GM23248 (cell line): ENCODE results near the gene NEURL4. TPM values are rescaled to one million over a fixed set of nuclear protein-coding genes. Genes with fewer than 3 reads are reported as not detected.

Experiments used
- DNase-seq: peaks from one replicate; pipeline ENCODE4 v3.0.0-alpha.2; 2015
- H2AFZ ChIP-seq: fragments of 200-600 bp; sonication (generic); 2 replicates; pipeline ENCODE4 v1.6.1; 2016; ENCODE audit warnings: antibody characterized with exemption
- H3F3A ChIP-seq: fragments of 200-600 bp; sonication (generic); 2 replicates; pipeline ENCODE4 v1.6.1; 2016; ENCODE audit warnings: mild to moderate bottlenecking, antibody characterized with exemption, mixed run types; ENCODE audit not compliant: insufficient read depth
- H3K27ac ChIP-seq: fragments of 200-600 bp; sonication (generic); 2 replicates; pipeline ENCODE4 v1.5.1; 2016; ENCODE audit warnings: mild to moderate bottlenecking
- H3K27me3 ChIP-seq: fragments of 200-600 bp; sonication (generic); replicated peaks from 2 replicates; pipeline ENCODE4 v1.6.1; 2016; ENCODE audit warnings: mild to moderate bottlenecking; ENCODE audit not compliant: insufficient read depth
- H3K36me3 ChIP-seq: fragments of 200-600 bp; sonication (generic); 2 replicates; pipeline ENCODE4 v1.6.1; 2016; ENCODE audit warnings: low read depth, mild to moderate bottlenecking
- H3K4me1 ChIP-seq: fragments of 200-600 bp; sonication (generic); 2 replicates; pipeline ENCODE4 v1.6.1; 2016; ENCODE audit warnings: mild to moderate bottlenecking; ENCODE audit not compliant: insufficient read depth
- H3K4me2 ChIP-seq: fragments of 200-600 bp; sonication (generic); one replicate; pipeline ENCODE4 v1.6.1; 2016; ENCODE audit warnings: mild to moderate bottlenecking; ENCODE audit not compliant: unreplicated experiment
- H3K4me3 ChIP-seq: fragments of 200-600 bp; sonication (generic); 2 replicates; pipeline ENCODE4 v1.5.1; 2016; ENCODE audit warnings: mild to moderate bottlenecking
- H3K79me2 ChIP-seq: fragments of 200-600 bp; sonication (generic); 2 replicates; pipeline ENCODE4 v1.6.1; 2016; ENCODE audit warnings: mild to moderate bottlenecking; ENCODE audit not compliant: insufficient read depth
- H3K9ac ChIP-seq: fragments of 200-600 bp; sonication (generic); 2 replicates; pipeline ENCODE4 v1.6.1; 2016; ENCODE audit warnings: mild to moderate bottlenecking
- H3K9me2 ChIP-seq: fragments of 200-600 bp; sonication (generic); 2 replicates; pipeline ENCODE4 v1.6.1; 2016; ENCODE audit warnings: mixed run types, mild to moderate bottlenecking, moderate library complexity; ENCODE audit not compliant: insufficient read depth
- H3K9me3 ChIP-seq: fragments of 200-600 bp; sonication (generic); one replicate; pipeline ENCODE4 v1.6.1; 2017; ENCODE audit warnings: low read depth
- H4K20me1 ChIP-seq: fragments of 200-600 bp; sonication (generic); 2 replicates; pipeline ENCODE4 v1.6.0; 2016; ENCODE audit not compliant: insufficient read depth
- EZH2 ChIP-seq: fragments of 200-600 bp; sonication (generic); IDR thresholded peaks from 2 replicates; pipeline ENCODE4 v1.6.1; 2018; ENCODE audit warnings: antibody characterized with exemption, mild to moderate bottlenecking; ENCODE audit not compliant: insufficient read depth, poor library complexity, severe bottlenecking
- EZH2phosphoT487 ChIP-seq: fragments of 200-600 bp; sonication (generic); IDR thresholded peaks from 2 replicates; pipeline ENCODE4 v1.6.1; 2018; ENCODE audit warnings: antibody characterized with exemption, moderate library complexity, mild to moderate bottlenecking, low read depth; ENCODE audit not compliant: insufficient read depth
- WGBS, 2 experiments: methylation state at CpG; one replicate each; pipeline ENCODE4 v1.1.6; 2015 to 2017; ENCODE audit warnings: low lambda C conversion rate in 2 of 2, low coverage in 1 of 2; ENCODE audit errors: missing lambda C conversion rate in 2 of 2; 5-methylcytosine and 5-hydroxymethylcytosine counted together
- in situ Hi-C: fragments of 300-500 bp; cut with MboI; formaldehyde crosslinking; loops from 2 replicates; pipeline ENCODE4 v1.15.0; 2020
- polyA plus RNA-seq: library from polyadenylated mRNA; unstranded; fragments of >200 nt; fragmentation: Nextera tagmentation; extraction: Ambion mirVana; gene quantifications from 2 replicates; pipeline ENCODE4 v1.2.1, GENCODE V29; 2016
- total RNA-seq: library from RNA; depleted of rRNA; stranded (reverse); fragments of >200 nt; shearing (Covaris generic); gene quantifications from 2 replicates; pipeline ENCODE4 v1.2.3, GENCODE V29; 2014

Gene NEURL4
- total and polyA plus RNA-seq, 2 experiments from 2014 or later: 2.0 to 12.8 TPM

GRCh38 chr17:7324438-7324779 lies 4.7 kb downstream of the NEURL4 start:
- Histone ChIP-seq H3K4me1 (peaks cover 7% of the 10 kb centered on the region; the same call in 1 of the 2 replicates), H3K4me3 (no peak overlapping the region), H3K27ac (no peak overlapping the region), H3K36me3 (peaks cover 7% of the 10 kb centered on the region; the same call in 1 of the 2 replicates), H3K9me2 (no peaks in the 10 kb centered on the region), H3K9ac (no peak overlapping the region), H3K27me3 (no peaks in the 10 kb centered on the region), H3K79me2 (peaks cover 21% of the 10 kb centered on the region), H3K9me3 (no peaks in the 10 kb centered on the region), H2AFZ (no peak overlapping the region), H3F3A (no peaks in the 10 kb centered on the region), H3K4me2 (no peak overlapping the region), H4K20me1 (no peaks in the 10 kb centered on the region)
- 93 to 96% methylated on average over 3 of the region's 3 CpGs for WGBS, 2 experiments
- no peak for DNase-seq
- TF ChIP-seq EZH2: no peak
- TF ChIP-seq EZH2phosphoT487: no peak
- in situ Hi-C loops: no loop called here

DNA sequence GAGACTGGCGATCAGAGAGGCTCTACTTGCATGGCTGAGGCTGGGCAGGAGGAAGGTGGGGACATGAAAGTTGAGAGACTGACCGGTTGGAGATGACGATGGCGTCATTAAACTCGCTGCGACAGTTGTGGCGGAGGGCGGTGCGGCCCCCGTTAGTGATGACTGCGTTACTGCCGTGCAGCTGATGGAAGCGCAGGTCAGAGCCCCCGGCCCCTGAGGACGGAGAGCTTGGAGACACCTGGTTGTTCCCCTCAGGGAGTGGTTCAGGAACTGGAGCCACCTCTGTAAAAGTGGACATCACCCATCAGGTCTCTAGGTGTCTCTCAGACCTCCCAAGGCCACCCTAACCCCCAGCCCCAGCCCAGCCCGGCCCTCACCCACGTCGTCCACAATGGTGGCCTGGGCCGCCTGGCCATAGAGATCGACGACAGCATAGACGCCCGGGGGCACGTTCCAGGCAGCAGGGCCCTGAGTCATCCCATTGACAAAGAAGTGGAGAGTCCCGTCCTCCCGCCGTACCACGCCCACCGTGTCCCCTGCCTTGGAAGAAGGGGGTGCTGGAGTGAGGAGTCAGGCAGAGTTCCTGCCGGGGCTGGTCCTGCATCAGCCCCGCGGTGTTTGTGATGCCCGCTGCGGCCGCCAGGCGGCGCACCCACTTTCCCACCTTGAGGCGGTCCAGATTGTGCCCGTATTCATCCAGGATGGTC lies 5.3 kb downstream of the NEURL4 start:
- no peaks in the 10 kb centered on the region for H3K9me3 ChIP-seq
- peaks cover 20% of the 10 kb centered on the region for H3K79me2 ChIP-seq
- H4K20me1 ChIP-seq: no peaks in the 10 kb centered on the region
- no peaks in the 10 kb centered on the region for H3F3A ChIP-seq
- H2AFZ ChIP-seq: no peak overlapping the region
- WGBS, 2 experiments: 56 to 70% methylated on average over 31 to 36 of the region's 39 CpGs
- H3K4me1 ChIP-seq: peaks cover 7% of the 10 kb centered on the region; the same call in 1 of the 2 replicates
- in situ Hi-C loops: no loop called here
- H3K27me3 ChIP-seq: no peaks in the 10 kb centered on the region
- peak; percentile 62 for DNase-seq
- TF ChIP-seq EZH2phosphoT487 (no peak), EZH2 (no peak)
- H3K9me2 ChIP-seq: no peaks in the 10 kb centered on the region
- no peak overlapping the region for H3K9ac ChIP-seq
- peaks cover 7% of the 10 kb centered on the region; the same call in 1 of the 2 replicates for H3K36me3 ChIP-seq
- H3K4me2 ChIP-seq: no peak overlapping the region
- no peak overlapping the region for H3K4me3 ChIP-seq
- H3K27ac ChIP-seq: no peak overlapping the region

GRCh38 chr17:7322520-7323194 lies 6.5 kb downstream of the NEURL4 start:
- DNase-seq: no peak
- no peak overlapping the region for H3K4me2 ChIP-seq
- H4K20me1 ChIP-seq: no peaks in the 10 kb centered on the region
- in situ Hi-C loops: no loop called here
- WGBS, 2 experiments: 91 to 93% methylated on average over 22 of the region's 22 CpGs
- peaks cover 8% of the 10 kb centered on the region for H3K79me2 ChIP-seq
- TF ChIP-seq EZH2phosphoT487 (no peak), EZH2 (no peak)
- no peak overlapping the region for H3K9ac ChIP-seq
- H3K36me3 ChIP-seq: peaks cover 7% of the 10 kb centered on the region; the same call in 1 of the 2 replicates
- H2AFZ ChIP-seq: no peak overlapping the region
- H3K4me3 ChIP-seq: no peak overlapping the region
- no peaks in the 10 kb centered on the region for H3F3A ChIP-seq
- no peaks in the 10 kb centered on the region for H3K9me2 ChIP-seq
- H3K9me3 ChIP-seq: no peaks in the 10 kb centered on the region
- no peak overlapping the region for H3K27ac ChIP-seq
- no peaks in the 10 kb centered on the region for H3K27me3 ChIP-seq
- H3K4me1 ChIP-seq: no peaks in the 10 kb centered on the region

DNA sequence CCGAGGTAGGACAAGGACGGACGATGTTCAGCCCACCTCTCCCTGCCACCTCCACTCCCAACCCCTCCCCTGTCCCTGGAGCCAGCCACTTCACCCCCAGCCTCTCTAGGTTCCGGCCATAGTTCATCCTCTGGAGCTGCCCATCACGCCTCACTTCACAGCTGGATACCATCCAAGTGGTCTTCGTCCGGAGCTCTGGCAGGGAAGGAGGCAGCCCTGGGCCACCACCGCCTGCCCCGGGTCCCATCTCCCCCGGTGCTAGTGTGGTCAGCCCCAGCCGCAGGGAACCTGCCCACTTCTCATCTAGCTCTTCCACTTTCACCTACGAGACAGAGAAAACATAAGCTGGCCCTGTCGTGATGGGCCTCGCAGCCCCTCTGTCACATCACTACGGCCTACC lies 7.7 kb downstream of the NEURL4 start:
- Histone ChIP-seq H3K36me3 (peaks cover 7% of the 10 kb centered on the region; the same call in 1 of the 2 replicates), H3K27me3 (no peaks in the 10 kb centered on the region), H3K4me3 (no peak overlapping the region), H4K20me1 (no peaks in the 10 kb centered on the region), H3F3A (no peaks in the 10 kb centered on the region), H3K4me2 (no peak overlapping the region), H3K4me1 (no peaks in the 10 kb centered on the region), H3K9me2 (no peaks in the 10 kb centered on the region), H3K27ac (no peak overlapping the region), H3K9me3 (no peaks in the 10 kb centered on the region), H3K9ac (no peak overlapping the region), H2AFZ (no peak overlapping the region), H3K79me2 (no peaks in the 10 kb centered on the region)
- TF ChIP-seq EZH2phosphoT487: no peak
- no peak for TF ChIP-seq EZH2
- WGBS, 2 experiments: 91 to 97% methylated on average over 14 to 15 of the region's 15 CpGs
- in situ Hi-C loops: no loop called here
- no peak for DNase-seq
